RWPE2 (cell line): ENCODE data around the gene EIF2B2.
A peak's percentile ranks its signal among the peaks of the same experiment; 100 is the strongest.

ENCODE experiments used
- ATAC-seq: fragments of 200-7000 bp; cut with Tn5 transposase; 3 replicates; pipeline ENCODE4 v1.9.1; 2021; ENCODE audit warnings: low read depth
- DNase-seq: peaks from one replicate; pipeline ENCODE4 v3.0.0-alpha.2; 2020; ENCODE audit warnings: low spot score
- H3K27ac ChIP-seq: fragments of 450-650 bp; 2 replicates; pipeline ENCODE4 v1.5.1; 2017; ENCODE audit warnings: mild to moderate bottlenecking; ENCODE audit not compliant: poor library complexity, severe bottlenecking
- H3K27me3 ChIP-seq: fragments of 250-450 bp; sonication (Bioruptor Pico); 2 replicates; pipeline ENCODE4 v1.5.1; 2021; ENCODE audit warnings: mild to moderate bottlenecking, moderate library complexity; ENCODE audit not compliant: insufficient read depth, poor library complexity, severe bottlenecking
- H3K36me3 ChIP-seq: fragments of 250-450 bp; sonication (Bioruptor Pico); 2 replicates; pipeline ENCODE4 v1.5.1; 2020; ENCODE audit warnings: low read depth, mild to moderate bottlenecking, moderate library complexity
- H3K4me1 ChIP-seq: fragments of 250-450 bp; sonication (Bioruptor Pico); 2 replicates; pipeline ENCODE4 v1.5.1; 2021; ENCODE audit warnings: mild to moderate bottlenecking, moderate library complexity; ENCODE audit not compliant: insufficient read depth, poor library complexity, severe bottlenecking
- H3K4me3 ChIP-seq: fragments of 250-450 bp; sonication (Bioruptor Pico); 2 replicates; pipeline ENCODE4 v1.5.1; 2021; ENCODE audit warnings: mild to moderate bottlenecking, moderate library complexity; ENCODE audit not compliant: severe bottlenecking
- H3K9me3 ChIP-seq: fragments of 250-450 bp; sonication (Bioruptor Pico); 2 replicates; pipeline ENCODE4 v1.5.1; 2021; ENCODE audit warnings: mild to moderate bottlenecking, moderate library complexity; ENCODE audit not compliant: severe bottlenecking
- TF ChIP-seq, protein P1 (sequence below): fragments of 450-650 bp; IDR thresholded peaks from one replicate; pipeline ENCODE4 v1.5.1; 2017; ENCODE audit warnings: mild to moderate bottlenecking, moderate library complexity; ENCODE audit not compliant: poor library complexity, severe bottlenecking

The EIF2B2 gene

DNA sequence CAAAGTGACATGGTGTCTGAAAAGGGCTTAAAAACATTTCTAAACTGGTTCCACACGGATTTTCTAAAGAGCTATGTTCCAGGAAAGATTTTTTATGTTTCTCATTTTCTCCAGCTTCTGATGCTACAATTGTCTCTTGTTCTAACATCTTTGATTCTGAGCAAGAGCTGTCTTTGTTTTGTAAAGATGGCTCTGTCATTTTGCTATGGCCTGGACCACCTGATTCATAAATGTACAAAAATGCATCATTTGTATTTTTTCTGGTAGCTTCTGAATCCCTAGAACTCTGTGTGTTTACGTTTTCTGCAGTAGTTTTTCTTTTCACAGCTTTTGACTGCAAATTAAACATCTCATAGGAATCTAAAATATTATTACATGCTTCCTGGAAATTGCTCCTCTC is 45.4 kb downstream of the EIF2B2 start:
- H3K4me3 ChIP-seq = no peak overlapping the region
- H3K27me3 ChIP-seq = no peaks in the 10 kb centered on the region
- DNase-seq (no peak), ATAC-seq (no peak)
- no peaks in the 10 kb centered on the region for H3K9me3 ChIP-seq
- peaks cover 29% of the 10 kb centered on the region for H3K36me3 ChIP-seq
- TF ChIP-seq, protein P1, sequence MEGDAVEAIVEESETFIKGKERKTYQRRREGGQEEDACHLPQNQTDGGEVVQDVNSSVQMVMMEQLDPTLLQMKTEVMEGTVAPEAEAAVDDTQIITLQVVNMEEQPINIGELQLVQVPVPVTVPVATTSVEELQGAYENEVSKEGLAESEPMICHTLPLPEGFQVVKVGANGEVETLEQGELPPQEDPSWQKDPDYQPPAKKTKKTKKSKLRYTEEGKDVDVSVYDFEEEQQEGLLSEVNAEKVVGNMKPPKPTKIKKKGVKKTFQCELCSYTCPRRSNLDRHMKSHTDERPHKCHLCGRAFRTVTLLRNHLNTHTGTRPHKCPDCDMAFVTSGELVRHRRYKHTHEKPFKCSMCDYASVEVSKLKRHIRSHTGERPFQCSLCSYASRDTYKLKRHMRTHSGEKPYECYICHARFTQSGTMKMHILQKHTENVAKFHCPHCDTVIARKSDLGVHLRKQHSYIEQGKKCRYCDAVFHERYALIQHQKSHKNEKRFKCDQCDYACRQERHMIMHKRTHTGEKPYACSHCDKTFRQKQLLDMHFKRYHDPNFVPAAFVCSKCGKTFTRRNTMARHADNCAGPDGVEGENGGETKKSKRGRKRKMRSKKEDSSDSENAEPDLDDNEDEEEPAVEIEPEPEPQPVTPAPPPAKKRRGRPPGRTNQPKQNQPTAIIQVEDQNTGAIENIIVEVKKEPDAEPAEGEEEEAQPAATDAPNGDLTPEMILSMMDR = no peak
- H3K4me1 ChIP-seq = peaks cover 17% of the 10 kb centered on the region
- H3K27ac ChIP-seq = no peak overlapping the region

DNA sequence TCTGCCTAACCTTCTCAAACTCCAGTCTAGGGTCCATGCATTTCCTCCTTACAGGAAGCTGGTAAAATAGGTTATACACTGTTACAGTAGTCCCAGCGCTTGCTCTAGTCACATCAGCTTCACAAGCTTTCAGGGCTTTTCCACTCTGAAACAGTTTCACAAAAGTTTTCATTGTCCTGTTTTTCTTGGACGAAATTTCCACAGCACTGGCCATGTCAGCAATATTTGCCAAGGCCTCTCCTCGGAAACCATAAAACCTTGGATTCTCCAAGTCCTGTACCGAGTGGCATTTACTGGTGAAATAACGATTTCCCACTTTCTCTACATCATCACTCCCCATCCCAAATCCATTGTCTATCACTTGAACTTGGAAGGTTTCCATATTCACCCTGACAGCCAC is 46.4 kb downstream of the EIF2B2 start:
- Histone ChIP-seq H3K9me3 (no peaks in the 10 kb centered on the region), H3K27me3 (no peaks in the 10 kb centered on the region), H3K4me1 (peaks cover 20% of the 10 kb centered on the region), H3K36me3 (peaks cover 32% of the 10 kb centered on the region), H3K27ac (no peak overlapping the region), H3K4me3 (no peak overlapping the region)
- TF ChIP-seq, protein P1 = no peak
- DNase-seq (no peak), ATAC-seq (no peak)

GRCh38 chr14:75049731-75050201 is 47.0 kb downstream of the EIF2B2 start:
- Histone ChIP-seq H3K27me3 (no peaks in the 10 kb centered on the region), H3K4me1 (peaks cover 19% of the 10 kb centered on the region), H3K27ac (no peak overlapping the region), H3K9me3 (no peaks in the 10 kb centered on the region), H3K4me3 (no peak overlapping the region), H3K36me3 (peaks cover 37% of the 10 kb centered on the region)
- TF ChIP-seq, protein P1 = no peak
- DNase-seq (no peak), ATAC-seq (no peak)

GRCh38 chr14:75050852-75051555 is 48.3 kb downstream of the EIF2B2 start, which contains the start of gene MLH3:
TSS of gene MLH3 (minus strand) at chr14:75051467. CDS start at chr14:75049655, 1,812 bp downstream.
- peaks cover 46% of the 10 kb centered on the region for H3K36me3 ChIP-seq
- TF ChIP-seq, protein P1 = no peak
- peak; percentile 77 for DNase-seq
- H3K9me3 ChIP-seq = no peaks in the 10 kb centered on the region
- peak; percentile 78 for ATAC-seq
- H3K27ac ChIP-seq = peak within 1 kb of the TSS; percentile 18
- H3K27me3 ChIP-seq = no peaks in the 10 kb centered on the region
- peak within 1 kb of the TSS; percentile 44 for H3K4me3 ChIP-seq
- H3K4me1 ChIP-seq = peaks cover 17% of the 10 kb centered on the region

GRCh38 chr14:75051556-75051899 is 48.8 kb downstream of the EIF2B2 start:
- Histone ChIP-seq H3K36me3 (peaks cover 50% of the 10 kb centered on the region), H3K27ac (peak overlapping the region; percentile 18), H3K27me3 (no peaks in the 10 kb centered on the region), H3K9me3 (no peaks in the 10 kb centered on the region), H3K4me3 (peak overlapping the region; percentile 44), H3K4me1 (peaks cover 17% of the 10 kb centered on the region)
- no peak for ATAC-seq
- no peak for DNase-seq
- TF ChIP-seq, protein P1 = no peak
